HG02642 (cell line): Measurements from ENCODE around the gene RBKS.

Source experiments
- ATAC-seq: cut with Tn5 transposase; IDR thresholded peaks from one replicate; pipeline ENCODE4 v1.9.1; 2021; ENCODE audit warnings: mild to moderate bottlenecking; ENCODE audit not compliant: unreplicated experiment, poor library complexity

Gene RBKS

DNA sequence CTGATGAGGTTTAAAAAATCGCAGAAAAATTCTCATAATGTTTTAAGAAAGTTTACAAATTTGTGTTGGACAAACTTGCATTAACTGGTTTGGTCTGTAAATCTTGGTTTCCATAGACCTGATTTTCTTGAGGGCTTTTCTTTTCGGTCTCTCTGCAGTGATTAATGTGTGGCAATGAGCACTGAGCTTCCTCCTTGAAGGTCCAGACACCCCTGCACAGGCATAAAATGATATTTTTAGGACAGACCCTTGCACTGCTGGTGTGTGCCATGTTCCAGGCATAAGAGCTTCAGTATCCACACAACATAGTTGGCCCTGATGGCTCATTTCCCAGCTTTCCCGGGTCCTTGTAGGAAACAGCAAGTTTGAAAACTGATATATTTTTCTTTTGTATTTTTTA lies 85.0 kb downstream of the RBKS start:
- no peak for ATAC-seq

DNA sequence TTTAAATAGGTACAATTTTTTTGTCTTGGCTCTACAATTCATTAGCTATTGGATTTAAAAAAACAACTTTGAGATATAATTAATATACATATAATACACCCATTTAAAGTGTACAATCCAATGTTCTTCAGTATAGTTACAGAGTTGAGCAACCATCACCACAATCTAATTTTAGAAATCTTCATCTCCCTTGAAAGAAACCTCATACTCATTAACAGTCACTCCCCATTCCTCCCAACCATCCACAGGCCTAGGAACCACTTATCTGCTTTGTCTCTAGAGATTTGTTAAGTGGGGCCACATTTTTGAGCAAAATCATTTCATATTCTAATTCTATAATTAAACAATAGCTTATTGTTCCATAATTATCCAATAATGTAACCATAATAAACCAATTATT lies 86.0 kb downstream of the RBKS start:
- ATAC-seq = no peak

DNA sequence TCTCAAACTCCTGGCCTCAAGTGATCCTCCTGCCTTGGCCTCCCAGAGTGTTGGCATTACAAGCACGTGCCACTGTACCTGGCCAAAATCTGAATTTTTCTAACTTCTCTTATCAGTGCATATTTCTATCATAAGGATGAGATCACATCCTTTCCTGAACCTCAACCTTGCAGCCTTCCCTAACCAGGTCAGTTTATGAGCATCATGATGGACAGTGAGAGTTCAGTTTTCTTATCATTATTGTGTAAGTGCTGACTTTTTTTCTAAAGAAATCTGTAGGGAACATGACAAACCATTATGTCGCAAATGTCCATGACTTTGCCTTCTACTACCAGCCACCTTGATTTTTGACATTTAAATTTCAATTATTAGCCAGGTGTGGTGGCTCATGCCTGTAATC lies 87.1 kb downstream of the RBKS start:
- no peak for ATAC-seq

DNA sequence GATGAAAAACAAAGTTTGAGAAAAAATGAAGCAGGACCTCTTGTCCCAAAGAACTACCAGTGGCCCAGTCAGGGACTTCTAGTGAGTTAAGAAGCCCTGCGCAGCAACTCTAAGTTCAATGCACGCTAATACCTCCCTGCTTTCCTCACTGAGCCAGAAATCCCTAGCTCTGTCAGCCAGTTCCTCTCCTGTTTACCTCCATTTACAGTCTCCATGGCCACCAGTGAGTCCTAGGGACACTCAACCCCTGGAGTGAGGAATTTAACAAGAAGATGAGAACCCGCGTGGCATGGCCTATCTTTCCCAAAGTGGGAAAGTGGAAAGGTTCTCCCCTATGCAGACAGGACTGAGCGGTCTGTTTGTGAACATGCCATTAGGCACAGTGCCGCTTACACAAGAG lies 87.6 kb downstream of the RBKS start:
- no peak for ATAC-seq

DNA sequence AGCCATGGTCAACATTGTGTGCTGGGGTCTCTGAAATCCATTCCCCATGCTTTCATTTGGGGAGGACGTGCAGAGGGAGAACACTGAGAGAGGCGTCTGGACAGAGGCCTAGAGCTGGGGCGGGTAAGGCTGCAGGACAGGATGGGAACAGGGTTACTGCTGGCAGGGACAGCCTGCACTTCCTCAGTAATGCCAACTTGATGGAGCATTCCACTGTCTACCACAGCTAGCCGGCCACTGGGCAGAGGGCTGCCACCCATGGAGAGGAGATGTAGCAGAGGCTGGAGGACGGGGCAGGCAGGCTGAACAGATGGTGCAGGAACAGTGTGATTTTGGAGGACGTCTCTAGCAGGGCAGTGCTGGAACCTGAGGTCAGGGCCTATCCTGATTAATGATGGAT lies 89.3 kb downstream of the RBKS start:
- ATAC-seq = no peak

DNA sequence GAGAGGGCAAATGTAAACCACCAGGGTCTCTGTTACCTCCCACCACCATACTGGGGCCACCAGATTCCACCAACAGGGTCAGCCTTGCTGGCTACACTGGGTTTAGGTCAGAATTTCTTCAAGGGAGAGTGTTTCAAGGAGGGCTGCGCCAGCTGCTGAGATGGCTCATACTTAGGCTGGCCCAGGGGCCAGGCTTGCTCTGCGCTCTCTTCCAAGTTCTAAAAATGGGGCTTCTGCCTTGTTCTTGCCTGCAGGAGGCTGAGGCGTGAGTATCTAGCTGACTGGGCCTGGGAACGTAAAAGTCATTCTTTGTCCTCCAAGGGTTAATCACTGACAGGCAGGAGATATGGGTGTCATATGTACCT lies 90.6 kb downstream of the RBKS start:
- no peak for ATAC-seq

DNA sequence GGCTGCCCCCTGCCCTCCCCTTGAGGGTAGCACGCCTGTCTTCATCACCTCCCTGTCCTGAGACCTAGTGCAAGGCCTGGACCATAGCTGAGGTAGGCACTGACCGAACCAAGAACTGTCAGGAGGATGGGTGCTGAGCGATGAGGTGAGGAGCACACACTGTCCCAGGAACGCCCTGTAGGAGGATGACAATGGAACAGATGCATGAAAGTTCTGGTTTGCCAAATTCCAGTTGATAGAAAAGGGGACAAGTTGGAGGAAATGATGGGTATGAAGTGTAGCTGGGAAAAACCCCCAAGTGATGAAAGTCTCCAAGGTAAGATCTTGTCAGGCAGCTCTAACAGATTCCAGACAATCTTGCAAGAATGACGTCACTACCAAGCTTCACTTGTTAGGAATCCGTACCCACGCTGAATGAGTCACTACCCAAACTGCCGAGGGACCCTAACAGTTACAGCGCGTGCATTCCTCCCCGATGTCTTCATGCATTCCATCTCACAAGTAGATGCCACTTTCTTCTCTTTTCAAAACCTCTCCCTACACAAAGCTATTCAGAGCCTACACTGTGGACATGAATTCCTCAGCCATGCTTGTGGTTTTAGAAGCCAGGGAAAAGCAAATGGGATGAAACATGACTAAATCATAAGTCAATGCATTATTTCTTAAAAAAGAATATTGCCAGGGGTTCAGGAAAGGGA lies 91.1 kb downstream of the RBKS start:
- ATAC-seq = no peak

DNA sequence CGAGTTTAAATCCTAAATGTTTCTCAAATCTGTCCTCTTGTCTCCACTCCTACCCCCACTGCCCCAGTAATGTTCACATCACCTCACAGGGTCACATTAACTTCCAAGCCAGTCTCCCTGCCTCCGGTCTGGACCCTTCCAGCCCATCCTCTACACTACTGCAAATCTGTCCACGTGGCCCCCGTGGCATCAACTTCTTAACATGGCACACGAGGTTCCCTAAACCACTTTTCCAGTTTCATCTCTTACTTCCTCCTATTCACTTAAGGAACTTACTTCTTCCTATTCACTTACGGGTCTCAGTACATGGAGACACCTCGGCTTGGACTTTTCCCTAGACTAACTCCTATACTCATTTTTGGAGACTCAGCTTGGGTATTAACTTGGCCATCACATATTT lies 91.7 kb downstream of the RBKS start:
- ATAC-seq = no peak

DNA sequence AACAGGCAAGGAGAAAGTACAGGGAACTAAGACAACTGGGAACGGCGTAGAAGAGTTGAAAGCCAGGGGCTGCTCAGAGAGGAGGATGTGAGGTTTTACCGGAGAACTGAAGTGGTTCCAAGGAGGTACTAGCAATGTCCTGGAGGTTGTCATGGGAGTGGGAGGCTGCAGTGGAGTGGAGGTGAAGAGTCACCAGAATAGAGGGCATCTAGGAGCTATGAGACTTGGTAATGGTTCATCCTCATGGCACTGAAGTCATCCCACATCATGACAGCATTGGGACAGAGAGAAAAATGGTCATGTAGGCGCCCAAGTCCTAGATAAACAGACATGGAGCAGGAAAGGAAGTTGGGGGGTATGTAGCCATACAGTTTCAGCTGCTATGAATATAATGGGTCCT lies 92.3 kb downstream of the RBKS start:
- no peak for ATAC-seq

DNA sequence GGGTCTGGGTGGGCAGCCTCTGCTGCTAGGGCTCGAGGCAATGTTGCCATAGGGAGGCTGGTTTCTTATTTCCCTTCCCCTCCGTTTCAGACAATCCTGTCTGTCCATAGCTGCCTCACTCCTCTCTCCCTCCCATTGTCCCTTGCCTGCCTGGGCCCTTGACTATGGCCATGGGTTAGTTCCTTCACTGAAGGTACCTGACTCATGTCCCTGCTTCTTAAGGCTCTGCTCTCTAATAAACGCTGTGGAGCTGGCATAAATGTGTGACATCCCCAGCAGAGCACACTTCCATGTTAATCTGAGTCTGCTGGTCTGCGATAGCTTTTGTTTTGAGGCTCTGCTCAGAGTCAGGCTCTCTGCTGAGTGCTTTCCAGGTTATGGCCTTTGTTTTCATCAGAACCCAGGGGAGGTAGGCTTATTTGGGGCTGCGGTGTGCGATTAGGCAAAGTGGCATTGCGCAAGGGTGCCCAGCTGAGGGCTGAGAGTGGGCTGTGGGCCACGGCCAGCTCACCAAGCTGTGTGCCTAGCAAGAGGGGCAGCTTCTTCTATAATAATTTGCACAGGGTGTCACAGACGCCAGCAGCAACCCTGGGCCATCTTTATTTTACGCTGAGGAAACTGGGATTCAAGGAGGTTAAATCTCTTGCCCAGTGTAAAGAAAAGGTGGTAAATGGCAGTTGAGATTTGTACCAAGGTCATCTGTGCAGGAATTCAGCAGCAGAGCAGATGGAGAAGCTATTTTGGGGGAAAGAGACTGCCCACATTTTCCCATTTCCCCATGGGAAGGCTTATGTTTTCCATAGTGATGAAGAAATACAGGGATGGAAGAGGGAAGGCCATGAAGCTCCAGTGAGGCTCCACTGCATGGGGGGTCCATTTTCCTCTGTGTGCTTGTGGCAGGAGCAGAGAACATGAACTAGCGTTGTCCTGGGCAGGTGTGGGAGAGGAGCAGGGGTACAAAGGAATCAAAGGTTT lies 93.1 kb downstream of the RBKS start:
- no peak for ATAC-seq

DNA sequence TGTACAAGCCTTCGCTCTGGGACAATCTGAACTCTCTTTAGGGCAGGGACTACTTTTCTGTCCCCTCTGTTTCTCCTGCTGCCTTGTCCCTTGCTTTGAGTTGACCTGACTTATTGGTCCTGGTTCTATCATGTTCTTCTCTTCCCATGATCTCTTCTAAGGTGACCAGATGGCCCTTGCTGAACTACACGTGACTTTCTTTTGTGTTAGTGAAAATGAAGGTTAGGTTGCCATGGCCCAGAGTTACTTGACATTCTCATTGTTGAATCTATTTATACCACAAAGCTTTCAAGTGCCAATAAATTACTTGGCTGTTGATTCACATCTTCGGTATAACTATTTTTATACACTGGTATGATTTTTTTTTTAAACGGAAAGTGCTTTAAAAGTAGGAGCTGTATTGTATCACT lies 94.3 kb downstream of the RBKS start:
- no peak for ATAC-seq

DNA sequence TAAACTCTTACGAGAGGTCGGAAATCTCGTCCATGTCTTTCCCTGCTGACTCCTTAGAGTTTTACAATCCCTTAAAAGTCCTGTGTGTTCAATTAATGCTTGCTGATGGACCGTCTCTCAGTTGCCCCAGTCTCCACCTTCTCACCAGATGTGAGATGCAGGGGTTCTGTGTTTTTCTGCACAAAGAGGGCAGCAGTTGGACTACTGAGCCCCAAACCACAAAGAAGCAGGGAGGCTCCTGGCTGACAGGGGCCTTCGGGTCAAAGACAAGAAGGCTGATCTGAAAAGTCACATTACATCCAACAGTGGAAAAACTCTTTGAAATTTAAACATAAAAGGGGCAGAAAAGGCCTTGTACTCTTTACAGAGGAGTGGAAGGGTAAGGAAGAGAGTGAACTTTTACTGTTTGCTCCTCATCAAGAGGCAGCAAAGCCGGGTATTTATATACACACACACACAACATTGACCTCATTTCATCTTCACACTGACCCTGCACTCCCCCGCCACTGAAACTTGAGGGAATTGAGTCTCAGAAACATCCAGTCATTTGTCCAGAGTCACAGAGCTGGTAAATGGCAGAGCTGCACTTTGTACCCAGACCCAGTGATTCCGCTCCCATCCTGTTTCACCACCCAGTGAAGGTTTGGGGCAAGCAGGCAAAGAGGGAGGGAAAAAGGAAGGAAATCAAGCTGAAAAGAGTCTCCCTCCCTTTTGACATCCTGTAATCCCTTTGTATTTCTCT lies 94.9 kb downstream of the RBKS start:
- no peak for ATAC-seq

DNA sequence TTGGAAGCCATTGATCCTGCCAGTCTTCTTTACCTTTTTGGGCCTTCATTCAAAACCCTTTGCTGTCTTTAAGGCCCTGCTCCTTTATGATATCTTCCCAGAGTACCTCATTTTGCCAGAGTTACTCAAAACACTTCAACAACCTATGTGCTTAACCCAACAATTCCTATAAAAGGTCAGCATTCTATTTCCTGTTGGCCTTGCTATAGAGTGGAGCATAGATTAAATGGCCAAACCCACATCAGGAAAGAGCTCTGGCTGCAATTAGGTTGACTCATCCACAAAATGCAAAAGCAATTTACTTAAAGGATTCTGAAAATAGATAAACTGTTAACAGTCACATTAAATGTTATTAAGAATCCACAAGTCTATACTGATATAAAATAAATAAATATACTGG lies 97.4 kb downstream of the RBKS start:
- no peak for ATAC-seq

DNA sequence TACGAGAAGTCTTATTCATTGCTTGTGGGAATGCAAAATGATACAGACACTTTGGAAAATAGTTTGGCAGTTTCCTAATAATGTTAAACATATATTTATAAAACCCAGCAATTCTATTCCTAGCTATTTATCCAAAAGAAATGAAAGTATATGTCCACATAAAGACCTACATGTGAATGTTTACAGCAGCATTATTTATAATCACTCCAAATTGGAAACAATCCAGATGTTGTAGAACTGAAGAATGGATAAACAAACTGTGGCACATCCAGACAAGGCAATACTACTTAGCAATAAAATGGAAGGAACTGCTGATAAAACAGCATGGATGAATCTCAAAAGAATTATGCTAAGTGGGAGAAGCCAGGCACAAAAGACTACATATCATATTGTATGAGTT lies 99.4 kb downstream of the RBKS start:
- no peak for ATAC-seq

DNA sequence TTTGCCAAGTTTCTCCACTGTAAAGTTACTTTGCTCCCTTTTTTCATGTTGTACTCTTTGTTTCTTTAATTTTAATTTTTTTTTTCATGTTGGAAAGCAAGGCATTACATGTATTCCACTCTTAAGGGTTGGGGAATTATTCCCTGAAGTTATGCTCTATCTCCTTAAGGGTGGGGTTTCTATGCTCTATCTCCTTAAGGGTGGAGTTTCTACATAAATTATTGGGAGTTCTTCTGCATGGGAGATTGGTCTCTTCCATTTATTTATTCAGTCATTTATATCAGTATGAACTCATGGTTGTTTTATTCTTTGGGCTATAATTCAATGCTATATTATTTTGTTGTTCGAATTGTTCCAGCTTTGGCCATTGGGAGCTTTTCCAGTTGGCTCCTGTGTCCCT lies 107.5 kb downstream of the RBKS start:
- ATAC-seq = no peak

DNA sequence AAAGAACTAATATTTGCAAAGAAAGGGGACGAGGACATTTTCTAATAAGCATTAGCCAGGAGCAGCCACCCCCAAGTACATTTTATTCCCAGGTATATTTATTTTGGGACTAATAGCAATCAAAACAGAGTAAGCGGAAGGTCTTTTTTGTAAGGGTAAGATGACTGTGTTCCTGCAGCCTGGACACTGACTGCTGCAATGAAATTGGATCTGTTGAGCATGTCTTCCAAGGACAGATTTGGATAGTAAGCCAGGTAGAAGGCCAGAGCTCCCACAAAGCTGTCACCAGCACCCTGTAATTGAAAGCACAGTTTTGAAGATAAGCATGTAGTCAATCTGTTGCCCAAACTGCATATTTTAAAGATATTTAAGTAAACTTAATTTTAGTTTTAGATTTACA lies 108.7 kb downstream of the RBKS start:
- no peak for ATAC-seq

DNA sequence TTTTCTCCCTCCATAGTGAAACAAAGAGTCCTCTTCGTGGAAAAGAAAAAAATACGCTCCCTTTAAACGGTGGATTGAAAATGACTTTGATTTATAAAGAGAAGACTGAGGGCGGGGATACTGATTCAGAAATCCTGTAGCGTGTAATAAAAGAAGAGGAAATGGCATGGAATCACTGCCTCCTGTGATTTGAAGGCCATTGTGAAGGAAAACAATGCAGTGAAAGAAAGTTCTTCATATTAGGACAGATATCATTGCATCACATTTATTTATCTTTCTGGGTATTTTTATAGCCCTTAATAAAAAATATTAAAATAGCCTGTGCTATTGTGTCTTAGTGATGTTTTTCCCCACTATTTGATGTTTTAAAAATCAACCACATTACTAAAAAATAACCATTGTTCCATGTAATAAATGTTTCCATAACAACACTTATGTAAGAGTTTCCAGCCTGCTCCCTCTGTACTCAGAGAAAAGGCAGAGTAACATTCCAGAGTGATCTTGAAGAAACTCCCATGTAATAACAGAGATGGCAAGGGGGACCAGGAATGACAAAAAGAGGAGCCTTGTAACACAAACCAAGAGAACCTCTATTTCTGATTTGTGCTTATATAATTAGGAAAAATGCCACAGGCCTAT lies 110.7 kb downstream of the RBKS start:
- ATAC-seq = no peak

DNA sequence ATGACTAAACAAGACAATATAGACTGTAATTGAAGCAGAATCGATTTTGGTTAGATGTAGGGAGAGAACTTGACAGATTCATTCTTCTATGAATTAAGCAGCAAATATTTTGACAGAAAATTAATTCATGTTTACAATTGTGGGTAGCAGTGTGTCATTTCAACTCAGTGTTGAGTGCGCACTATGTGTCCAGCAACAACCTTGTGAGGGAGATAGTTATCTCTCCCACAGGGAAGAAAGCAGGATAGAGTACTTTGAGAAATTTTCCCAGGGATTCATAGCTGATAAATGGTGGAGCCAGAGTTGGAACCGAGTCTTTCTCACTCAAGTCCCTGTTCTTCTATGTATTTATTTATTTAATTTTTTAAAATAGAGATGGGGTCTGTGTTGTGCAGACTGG lies 113.5 kb downstream of the RBKS start:
- no peak for ATAC-seq

DNA sequence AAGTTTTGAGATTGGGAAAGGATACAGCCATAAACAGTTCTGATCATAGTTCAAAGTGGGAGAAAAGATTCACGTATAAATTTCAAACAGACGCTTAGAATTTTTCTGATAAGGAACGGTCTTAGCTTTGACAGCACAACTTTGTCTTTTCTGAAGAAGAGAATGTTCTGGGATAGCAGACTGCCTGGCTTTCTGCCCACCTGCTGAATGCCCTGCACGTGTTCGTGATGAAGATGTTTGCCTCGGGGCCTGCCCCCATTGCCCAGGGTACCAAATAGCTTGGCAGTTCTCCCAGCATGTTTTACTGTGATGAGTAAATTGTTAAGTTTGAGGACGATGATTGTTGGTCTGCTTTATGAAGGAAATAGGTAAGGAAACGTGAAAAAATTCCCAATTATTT lies 114.1 kb downstream of the RBKS start:
- no peak for ATAC-seq

DNA sequence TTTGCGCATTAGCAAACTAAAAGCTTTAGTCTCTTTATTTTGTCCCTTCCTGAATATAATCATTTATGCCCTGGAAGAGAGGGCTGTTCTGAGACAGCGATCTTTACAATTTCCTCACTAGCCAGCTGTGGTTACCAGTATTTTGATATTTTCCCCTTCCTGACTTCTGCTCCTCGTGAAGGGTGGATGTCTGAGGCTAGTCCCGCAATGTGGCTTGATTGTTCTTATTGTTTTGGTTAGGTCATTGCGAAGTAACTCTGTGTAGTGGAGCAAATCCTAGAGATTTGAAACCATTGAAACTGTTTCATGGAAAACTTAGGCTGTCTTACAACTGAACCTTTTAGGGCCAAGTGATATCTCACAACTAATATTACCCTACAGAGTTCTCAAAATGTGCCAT lies 116.2 kb downstream of the RBKS start:
- no peak for ATAC-seq

DNA sequence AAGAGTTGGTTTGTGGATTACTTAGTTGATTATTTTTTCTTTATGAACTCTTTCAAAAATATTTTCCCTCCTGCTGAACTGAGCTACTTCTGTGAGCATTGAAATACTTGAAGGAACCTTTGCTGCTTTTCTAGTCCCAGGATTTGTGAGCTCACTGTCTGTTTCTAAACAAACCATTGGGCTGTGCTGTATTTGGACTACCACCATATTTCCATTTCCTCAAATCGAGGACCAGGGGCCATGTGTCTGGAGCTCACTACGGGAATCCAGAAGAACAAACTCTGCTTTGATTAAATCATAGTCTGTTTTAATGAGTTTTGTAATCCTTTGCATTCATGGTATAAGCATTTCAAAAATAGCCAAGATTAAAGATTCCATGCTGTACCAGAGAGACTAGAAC lies 117.4 kb downstream of the RBKS start:
- no peak for ATAC-seq
